ENCODE results near the gene LYRM2. TPM values are rescaled to one million over a fixed set of nuclear protein-coding genes. Genes with fewer than 3 reads are reported as not detected.

LYRM2 gene
- total RNA-seq, 1 donor from 2014 or later: 32.9 TPM

- peaks cover 3% of the 10 kb centered on the region for H3K9me3 Mint-ChIP-seq
- H3K27ac Mint-ChIP-seq: peak overlapping the region; percentile 31
- no peaks in the 10 kb centered on the region for H3K27me3 Mint-ChIP-seq
- H3K4me1 Mint-ChIP-seq (ENCODE audit: unreplicated experiment): peaks cover 16% of the 10 kb centered on the region
- no peak overlapping the region for H3K4me3 Mint-ChIP-seq
- DNase-seq (ENCODE audit: extremely low spot score, unreplicated experiment): no peak
- TF ChIP-seq CTCF (conservative IDR thresholded peaks at IDR 0.05): no peak
- peaks cover 5% of the 10 kb centered on the region for H3K36me3 Mint-ChIP-seq
Observed at GRCh38 chr6:89583559-89583958, 55.0 kb downstream of the LYRM2 start.

GRCh38 chr6:89582669-89583325 lies 55.8 kb downstream of the LYRM2 start:
- H3K27me3 Mint-ChIP-seq: no peaks in the 10 kb centered on the region
- no peak overlapping the region for H3K4me3 Mint-ChIP-seq
- H3K9me3 Mint-ChIP-seq: peaks cover 3% of the 10 kb centered on the region
- peaks cover 16% of the 10 kb centered on the region for H3K4me1 Mint-ChIP-seq (ENCODE audit: unreplicated experiment)
- no peak for DNase-seq (ENCODE audit: extremely low spot score, unreplicated experiment)
- no peak overlapping the region for H3K27ac Mint-ChIP-seq
- TF ChIP-seq CTCF (conservative IDR thresholded peaks at IDR 0.05): no peak
- H3K36me3 Mint-ChIP-seq: peaks cover 5% of the 10 kb centered on the region

GRCh38 chr6:89581689-89582088 lies 56.9 kb downstream of the LYRM2 start:
- Mint-ChIP-seq H3K4me3 (no peak overlapping the region), H3K4me1 (ENCODE audit: unreplicated experiment) (peaks cover 16% of the 10 kb centered on the region), H3K27ac (no peak overlapping the region), H3K9me3 (peaks cover 3% of the 10 kb centered on the region), H3K27me3 (no peaks in the 10 kb centered on the region), H3K36me3 (peaks cover 5% of the 10 kb centered on the region)
- TF ChIP-seq CTCF (conservative IDR thresholded peaks at IDR 0.05): no peak
- DNase-seq (ENCODE audit: extremely low spot score, unreplicated experiment): no peak

- Mint-ChIP-seq H3K27me3 (no peaks in the 10 kb centered on the region), H3K4me1 (ENCODE audit: unreplicated experiment) (peaks cover 16% of the 10 kb centered on the region), H3K9me3 (peaks cover 3% of the 10 kb centered on the region), H3K36me3 (peaks cover 5% of the 10 kb centered on the region), H3K27ac (no peak overlapping the region), H3K4me3 (no peak overlapping the region)
- no peak for DNase-seq (ENCODE audit: extremely low spot score, unreplicated experiment)
- no peak for TF ChIP-seq CTCF (conservative IDR thresholded peaks at IDR 0.05)
Observed at GRCh38 chr6:89580997-89581666, 57.4 kb downstream of the LYRM2 start.

- Mint-ChIP-seq H3K36me3 (peaks cover 15% of the 10 kb centered on the region), H3K9me3 (no peaks in the 10 kb centered on the region), H3K4me1 (ENCODE audit: unreplicated experiment) (peaks cover 10% of the 10 kb centered on the region), H3K27me3 (no peaks in the 10 kb centered on the region), H3K27ac (peak overlapping the region; percentile 97), H3K4me3 (peak overlapping the region; percentile 18)
- TF ChIP-seq CTCF (conservative IDR thresholded peaks at IDR 0.05): no peak
- DNase-seq (ENCODE audit: extremely low spot score, unreplicated experiment): no peak
Observed at GRCh38 chr6:89575562-89575960, 63.0 kb downstream of the LYRM2 start.
